Glomerular endothelial cell (primary cell): Measurements from ENCODE around the gene AGR3. TPM values are rescaled to one million over a fixed set of nuclear protein-coding genes. Genes with fewer than 3 reads are reported as not detected.

Experiments used
- DNase-seq: peaks from one replicate; pipeline ENCODE4 v3.0.0-alpha.2; 2011; ENCODE audit warnings: low read depth, low spot score; ENCODE audit errors: extremely low read depth
- total RNA-seq: library from RNA; depleted of rRNA; stranded (reverse); fragments of >200 nt; gene quantifications from 2 replicates; pipeline ENCODE4 v1.2.3, GENCODE V29; 2015

AGR3 gene
- total RNA-seq, result not detected in 2 replicates

GRCh38 chr7:16881844-16882243 lies at the start of gene AGR3:
Gene AGR3, minus strand, starts transcription at chr7:16881983. Its CDS starts 3,365 bp downstream, at chr7:16878618.
- no peak for DNase-seq

GRCh38 chr7:16930946-16931345 lies 49.2 kb upstream of the AGR3 start:
- DNase-seq, result no peak

DNA sequence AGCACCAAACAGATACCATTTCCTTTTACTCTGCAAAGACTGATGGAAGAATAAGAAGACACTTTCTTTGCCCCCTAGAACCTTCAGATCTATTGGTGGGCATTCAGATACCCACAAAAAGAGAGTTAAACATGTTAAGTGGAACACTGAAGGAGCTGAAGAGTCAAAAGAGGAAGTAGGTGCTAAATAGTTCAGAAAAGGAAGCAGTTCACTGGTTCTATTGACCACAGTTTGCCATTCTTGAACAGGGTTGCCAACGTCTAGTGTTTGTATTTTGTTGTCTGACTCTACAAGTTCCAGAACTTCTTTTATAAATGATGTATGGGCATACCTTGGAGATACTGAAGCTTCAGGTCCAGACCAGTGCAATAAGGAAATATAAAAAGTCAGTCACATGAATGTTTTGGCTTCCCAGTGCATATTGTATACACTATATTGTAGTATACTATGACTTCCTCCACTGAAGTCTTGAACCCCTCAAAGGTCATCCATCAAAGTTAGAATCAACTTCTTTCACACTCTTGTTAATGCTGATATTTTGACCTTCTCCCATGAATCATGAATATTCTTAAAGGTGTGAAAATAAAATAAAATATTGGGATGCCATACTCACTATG lies 47.5 kb upstream of the AGR3 start:
- no peak for DNase-seq

- no peak for DNase-seq
These were observed 45.1 kb upstream of the AGR3 start for GRCh38 chr7:16926861-16927260.

- no peak for DNase-seq
These were observed 44.5 kb upstream of the AGR3 start for GRCh38 chr7:16926283-16926682.

GRCh38 chr7:16925609-16926008 lies 43.8 kb upstream of the AGR3 start:
- DNase-seq, result no peak

GRCh38 chr7:16923019-16923418 lies 41.2 kb upstream of the AGR3 start:
- no peak for DNase-seq

DNA sequence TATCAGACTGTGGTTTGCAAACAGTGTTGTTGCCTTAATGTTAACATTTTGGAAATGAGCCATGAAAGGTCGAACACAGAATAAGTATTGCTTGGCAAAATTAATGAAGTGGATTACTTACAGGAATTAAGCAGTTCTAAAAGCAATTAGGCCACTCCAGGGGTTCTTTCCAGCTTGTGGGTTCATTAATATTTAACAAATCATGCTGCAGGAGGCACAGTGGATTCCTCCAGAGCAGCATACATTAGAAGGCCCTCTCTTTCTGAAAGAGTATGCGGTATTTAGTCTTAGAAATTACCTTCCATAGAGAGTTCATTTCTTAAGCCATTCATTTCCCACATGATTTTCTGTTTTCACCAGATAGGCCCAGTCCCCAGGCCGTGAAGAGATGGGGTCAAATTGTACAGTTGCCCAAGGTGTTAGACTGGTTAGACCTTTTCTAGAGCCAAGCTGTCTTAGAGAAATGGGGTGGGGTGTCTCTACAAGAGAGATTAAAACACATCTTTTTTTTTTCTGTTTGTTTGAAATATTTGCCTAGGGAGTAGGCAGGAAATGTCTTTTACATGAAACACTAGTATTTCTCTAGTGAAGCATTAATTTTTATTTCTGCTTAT lies 40.0 kb upstream of the AGR3 start:
- DNase-seq, result no peak

- no peak for DNase-seq
These were observed 39.4 kb upstream of the AGR3 start for GRCh38 chr7:16921151-16921550.

- no peak for DNase-seq
These were observed 37.7 kb upstream of the AGR3 start for GRCh38 chr7:16919440-16919839.

GRCh38 chr7:16918288-16918895 lies 36.6 kb upstream of the AGR3 start:
- DNase-seq, result no peak

- no peak for DNase-seq
These were observed 35.0 kb upstream of the AGR3 start for GRCh38 chr7:16916738-16917137.

DNA sequence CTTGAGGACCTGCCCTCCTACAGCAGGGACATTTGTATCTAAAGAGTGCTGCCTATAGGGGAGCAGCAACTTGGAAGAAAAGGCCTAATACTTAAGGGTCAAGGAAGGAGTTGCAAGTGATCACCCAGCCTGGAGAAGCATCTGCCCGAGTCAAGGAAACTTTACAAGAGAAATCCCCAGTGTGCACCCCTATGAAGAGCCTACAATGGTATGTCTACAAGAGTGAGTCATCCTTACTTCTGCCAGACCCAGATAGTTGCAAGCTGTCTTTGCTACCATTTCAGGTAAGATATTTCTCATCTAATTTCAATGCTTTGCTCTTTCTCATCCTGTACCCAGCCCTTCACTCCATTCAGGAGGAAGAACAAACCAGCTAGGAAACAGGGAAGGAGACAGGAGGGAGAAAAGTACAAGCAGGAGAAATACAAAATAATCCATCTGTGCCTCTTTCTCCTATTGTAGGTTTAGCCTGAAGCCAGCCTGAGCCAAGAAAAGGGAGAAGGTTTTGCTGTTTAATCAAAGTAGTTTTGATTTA lies 34.4 kb upstream of the AGR3 start:
- no peak for DNase-seq

DNA sequence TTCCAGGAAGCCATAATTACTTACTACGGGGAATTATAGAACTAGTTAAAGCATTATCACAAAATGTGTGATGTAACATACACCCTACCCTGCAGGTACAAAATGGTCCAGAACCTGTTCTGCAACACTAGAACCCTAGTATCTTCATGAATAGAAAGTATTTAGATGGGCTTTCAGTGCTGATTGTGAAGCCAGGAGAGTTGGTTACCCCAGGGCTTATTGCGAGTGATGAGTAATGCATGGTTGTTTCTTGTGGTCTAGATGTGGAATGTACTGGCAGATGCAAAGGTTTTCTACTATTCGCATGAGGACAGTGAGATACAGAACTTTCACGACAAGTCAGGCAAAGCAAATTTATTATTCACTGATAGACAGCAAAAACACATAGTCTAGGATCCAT lies 33.6 kb upstream of the AGR3 start:
- no peak for DNase-seq

- no peak for DNase-seq
These were observed 33.0 kb upstream of the AGR3 start for GRCh38 chr7:16914771-16915170.

- DNase-seq, result no peak
These were observed 31.9 kb upstream of the AGR3 start for GRCh38 chr7:16913643-16914042.

DNA sequence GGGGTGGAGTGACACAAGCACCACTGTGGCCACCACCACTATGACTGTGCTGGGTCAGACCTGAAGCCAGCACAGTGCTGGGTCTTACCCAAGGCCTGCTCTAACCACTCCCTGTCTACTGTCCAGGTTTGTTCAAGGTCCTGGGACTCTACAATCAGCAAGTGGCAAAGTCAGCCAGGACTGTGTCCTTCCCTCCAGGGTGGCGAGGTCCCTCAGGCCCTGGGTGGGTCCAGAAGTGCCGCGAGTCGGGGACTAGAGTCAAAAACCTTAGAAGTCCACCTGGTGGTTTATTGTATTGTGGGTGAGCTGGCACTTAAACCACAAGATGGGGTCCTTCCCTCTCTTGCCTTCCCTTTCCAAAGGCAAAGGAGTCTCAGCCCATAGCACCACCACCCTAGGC lies 30.8 kb upstream of the AGR3 start:
- DNase-seq, result no peak

DNA sequence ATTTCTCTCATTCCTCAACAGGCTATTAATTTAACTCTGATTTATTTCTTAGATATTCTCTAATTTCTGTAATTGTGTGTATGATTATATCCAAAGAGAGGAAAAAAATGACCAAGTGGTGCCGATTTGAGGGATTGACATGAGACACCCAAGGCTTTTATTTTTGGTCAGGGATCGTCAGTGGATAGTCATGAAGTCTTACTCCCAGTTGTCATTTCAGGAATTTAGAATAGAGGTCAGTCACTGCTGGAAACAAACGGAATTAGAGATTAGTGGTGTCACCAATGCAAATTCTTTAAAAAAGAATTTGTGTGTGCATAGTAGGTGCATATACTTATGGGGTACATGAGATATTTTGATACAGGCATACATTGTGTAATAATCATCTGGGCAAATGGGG lies 26.8 kb upstream of the AGR3 start:
- DNase-seq, result no peak

DNA sequence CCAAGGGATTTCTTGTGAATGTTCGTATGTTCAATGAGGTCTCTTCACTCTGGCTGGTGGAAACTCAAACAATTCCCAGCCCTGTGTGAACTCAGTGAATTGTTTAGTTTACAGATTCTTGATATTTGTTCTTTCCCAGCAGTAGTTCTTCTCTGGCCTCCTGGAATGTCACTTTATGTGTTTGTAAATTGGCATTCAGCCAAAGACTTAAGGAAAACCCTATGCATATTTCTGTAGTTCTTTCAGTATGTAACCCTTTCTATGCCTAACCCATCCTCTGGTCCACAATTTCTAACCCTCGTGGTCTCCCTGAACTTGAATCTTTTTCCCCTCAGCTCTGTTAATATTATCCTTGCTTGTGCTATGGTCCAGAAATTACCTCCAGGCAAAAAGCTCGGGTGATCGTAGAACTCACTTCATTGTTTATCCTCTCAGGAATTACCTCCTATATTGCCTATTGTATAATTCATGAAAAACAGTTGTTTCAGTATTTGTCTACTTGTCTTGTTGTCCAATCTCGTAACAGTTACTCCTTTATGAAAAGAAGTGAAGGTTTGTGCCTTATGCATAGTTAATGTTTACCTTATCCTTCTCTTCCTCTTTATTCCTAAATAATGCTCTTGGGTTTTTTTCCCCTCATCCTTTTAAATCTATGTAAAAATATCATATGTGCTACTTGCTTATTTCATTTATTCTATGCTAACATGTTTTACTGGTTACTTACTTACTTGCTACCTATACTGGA lies 23.7 kb upstream of the AGR3 start:
- no peak for DNase-seq

DNA sequence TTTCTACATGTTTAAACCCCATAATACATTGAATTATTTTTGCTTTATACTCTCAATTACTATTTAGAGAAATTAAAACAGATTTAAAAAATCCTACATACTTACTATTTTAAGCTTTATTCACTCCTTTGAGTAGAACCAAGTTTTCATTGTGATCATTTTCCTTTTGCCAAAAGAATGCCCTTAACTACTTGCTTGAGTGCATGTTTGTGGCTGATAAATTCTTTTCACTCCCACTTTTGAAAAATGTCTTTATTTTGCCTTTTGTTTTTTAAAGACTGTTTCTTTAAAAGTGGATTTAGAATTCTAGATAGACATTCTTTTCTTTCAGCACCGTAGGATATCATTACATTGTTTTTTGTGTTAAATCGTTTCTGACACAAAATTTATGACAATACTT lies 22.3 kb upstream of the AGR3 start:
- DNase-seq, result no peak

- DNase-seq, result no peak
These were observed 18.5 kb upstream of the AGR3 start for GRCh38 chr7:16900209-16900768.
